ENCODE results near the gene THSD7B.

THSD7B gene

GRCh38 chr2:137231628-137232027 lies 466.3 kb downstream of the THSD7B start:
- TF ChIP-seq CTCF (conservative IDR thresholded peaks at IDR 0.05; ENCODE audit: low read length): no peak
- TF ChIP-seq EZH2phosphoT487 (IDR thresholded peaks at IDR 0.05; ENCODE audit: borderline replicate concordance): no peak
- Histone ChIP-seq H3F3A (ENCODE audit: low read depth) (no peaks in the 10 kb centered on the region), H3K4me1 (ENCODE audit: insufficient read depth, low read length, poor library complexity, severe bottlenecking) (no peaks in the 10 kb centered on the region), H3K4me3 (ENCODE audit: low read length, poor library complexity, severe bottlenecking) (no peak overlapping the region), H3K36me3 (ENCODE audit: insufficient read depth, low read length) (no peaks in the 10 kb centered on the region), H4K20me1 (ENCODE audit: insufficient read depth, low read length, poor library complexity, severe bottlenecking) (no peaks in the 10 kb centered on the region), H3K9me2 (replicated peaks; ENCODE audit: low read depth, low read length) (no peaks in the 10 kb centered on the region), H2AFZ (ENCODE audit: low read length) (no peak overlapping the region), H3K9ac (ENCODE audit: low read depth, low read length, poor library complexity, severe bottlenecking) (no peak overlapping the region), H3K79me2 (ENCODE audit: insufficient read depth, low read length) (no peaks in the 10 kb centered on the region), H3K27me3 (ENCODE audit: insufficient read depth, low read length, poor library complexity, severe bottlenecking) (no peaks in the 10 kb centered on the region), H3K9me3 (ENCODE audit: insufficient read depth, low read depth, low read length) (no peaks in the 10 kb centered on the region), H3K4me2 (ENCODE audit: low read depth, low read length, poor library complexity, severe bottlenecking) (no peak overlapping the region)

- no peaks in the 10 kb centered on the region for H4K20me1 ChIP-seq (ENCODE audit: insufficient read depth, low read length, poor library complexity, severe bottlenecking)
- H3K9ac ChIP-seq (ENCODE audit: low read depth, low read length, poor library complexity, severe bottlenecking): no peak overlapping the region
- TF ChIP-seq EZH2phosphoT487 (IDR thresholded peaks at IDR 0.05; ENCODE audit: borderline replicate concordance): no peak
- TF ChIP-seq CTCF (conservative IDR thresholded peaks at IDR 0.05; ENCODE audit: low read length): no peak
- H3K4me3 ChIP-seq (ENCODE audit: low read length, poor library complexity, severe bottlenecking): no peak overlapping the region
- H3K27me3 ChIP-seq (ENCODE audit: insufficient read depth, low read length, poor library complexity, severe bottlenecking): no peaks in the 10 kb centered on the region
- H3K79me2 ChIP-seq (ENCODE audit: insufficient read depth, low read length): no peaks in the 10 kb centered on the region
- H3K36me3 ChIP-seq (ENCODE audit: insufficient read depth, low read length): no peaks in the 10 kb centered on the region
- H3K9me3 ChIP-seq (ENCODE audit: insufficient read depth, low read depth, low read length): no peaks in the 10 kb centered on the region
- H3K4me1 ChIP-seq (ENCODE audit: insufficient read depth, low read length, poor library complexity, severe bottlenecking): no peaks in the 10 kb centered on the region
- no peaks in the 10 kb centered on the region for H3K9me2 ChIP-seq (replicated peaks; ENCODE audit: low read depth, low read length)
- H2AFZ ChIP-seq (ENCODE audit: low read length): no peak overlapping the region
- no peaks in the 10 kb centered on the region for H3F3A ChIP-seq (ENCODE audit: low read depth)
- H3K4me2 ChIP-seq (ENCODE audit: low read depth, low read length, poor library complexity, severe bottlenecking): no peak overlapping the region
Observed at GRCh38 chr2:137232076-137232475, 466.7 kb downstream of the THSD7B start.

- no peaks in the 10 kb centered on the region for H3K4me1 ChIP-seq (ENCODE audit: insufficient read depth, low read length, poor library complexity, severe bottlenecking)
- H2AFZ ChIP-seq (ENCODE audit: low read length): no peak overlapping the region
Observed at GRCh38 chr2:137233091-137233490, 467.7 kb downstream of the THSD7B start.

More at GRCh38 chr2:137233091-137233490, 467.7 kb downstream of the THSD7B start:
- no peaks in the 10 kb centered on the region for H3K9me2 ChIP-seq (replicated peaks; ENCODE audit: low read depth, low read length)
- H3K36me3 ChIP-seq (ENCODE audit: insufficient read depth, low read length): no peaks in the 10 kb centered on the region
- no peaks in the 10 kb centered on the region for H3F3A ChIP-seq (ENCODE audit: low read depth)
- no peak overlapping the region for H3K4me3 ChIP-seq (ENCODE audit: low read length, poor library complexity, severe bottlenecking)
- H3K9me3 ChIP-seq (ENCODE audit: insufficient read depth, low read depth, low read length): no peaks in the 10 kb centered on the region
- H4K20me1 ChIP-seq (ENCODE audit: insufficient read depth, low read length, poor library complexity, severe bottlenecking): no peaks in the 10 kb centered on the region
- no peaks in the 10 kb centered on the region for H3K79me2 ChIP-seq (ENCODE audit: insufficient read depth, low read length)
- TF ChIP-seq EZH2phosphoT487 (IDR thresholded peaks at IDR 0.05; ENCODE audit: borderline replicate concordance): no peak
- no peak for TF ChIP-seq CTCF (conservative IDR thresholded peaks at IDR 0.05; ENCODE audit: low read length)
- no peak overlapping the region for H3K4me2 ChIP-seq (ENCODE audit: low read depth, low read length, poor library complexity, severe bottlenecking)
- no peak overlapping the region for H3K9ac ChIP-seq (ENCODE audit: low read depth, low read length, poor library complexity, severe bottlenecking)
- H3K27me3 ChIP-seq (ENCODE audit: insufficient read depth, low read length, poor library complexity, severe bottlenecking): no peaks in the 10 kb centered on the region

Data from Loucy (cell line).